IMR-90 (cell line): ENCODE results near the gene CRTAC1. TPM values are rescaled to one million over a fixed set of nuclear protein-coding genes. Genes with fewer than 3 reads are reported as not detected.

Experiments used
- ATAC-seq: fragments of 200-7000 bp; cut with Tn5 transposase; 2 replicates; pipeline ENCODE4 v1.9.1; 2020; ENCODE audit warnings: low read depth, mild to moderate bottlenecking, moderate library complexity
- BruUV-seq: library from RNA; stranded (reverse); fragments of 400-500 nt; replicated peaks from 2 replicates; lab custom pipeline; 2021; lab: Mats Ljungman, UMichigan
- CTCF ChIA-PET: fragments of 300-600 bp; formaldehyde crosslinking; extraction: SDS; loops from one replicate; lab custom pipeline; 2021; ENCODE audit warnings: antibody characterized with exemption; lab: Yijun Ruan, JAX
- POLR2A ChIA-PET: fragments of 300-600 bp; sonication (Branson Sonifier 250); formaldehyde crosslinking; loops from one replicate; lab custom pipeline; 2022; ENCODE audit warnings: antibody characterized with exemption; ENCODE audit not compliant: unreplicated experiment; lab: Charles Lee
- DNase-seq: peaks from one replicate; pipeline ENCODE4 v3.0.0; 2013
- H2AFZ ChIP-seq: replicated peaks from 2 replicates; pipeline ENCODE3; 2013; ENCODE audit warnings: low read length, mild to moderate bottlenecking; ENCODE audit not compliant: poor library complexity
- H2AK5ac ChIP-seq: 2 replicates; pipeline ENCODE4 v1.6.1; 2013; ENCODE audit warnings: low read depth, low read length, inconsistent platforms
- H2AK9ac ChIP-seq: replicated peaks from 2 replicates; pipeline ENCODE3; 2013; ENCODE audit warnings: mild to moderate bottlenecking, low read depth, low read length, moderate library complexity; ENCODE audit not compliant: poor library complexity
- H2BK120ac ChIP-seq: 2 replicates; pipeline ENCODE4 v1.6.1; 2013; ENCODE audit warnings: low read depth, low read length, inconsistent platforms
- H2BK15ac ChIP-seq: 3 replicates; pipeline ENCODE4 v1.6.1; 2013; ENCODE audit warnings: low read depth, low read length, inconsistent platforms
- H2BK20ac ChIP-seq: 2 replicates; pipeline ENCODE4 v1.6.1; 2013; ENCODE audit warnings: low read depth, mild to moderate bottlenecking, inconsistent platforms, low read length, moderate library complexity
- H2BK5ac ChIP-seq: 2 replicates; pipeline ENCODE4 v1.6.1; 2013; ENCODE audit warnings: mild to moderate bottlenecking, low read depth, low read length, inconsistent platforms; ENCODE audit not compliant: poor library complexity, severe bottlenecking
- H3K14ac ChIP-seq: replicated peaks from 2 replicates; pipeline ENCODE4 v1.6.1; 2013; ENCODE audit warnings: low read depth, low read length, inconsistent platforms
- H3K18ac ChIP-seq: 2 replicates; pipeline ENCODE4 v1.6.1; 2013; ENCODE audit warnings: low read depth, low read length, control low read depth
- H3K23ac ChIP-seq: 2 replicates; pipeline ENCODE4 v1.6.1; 2013; ENCODE audit warnings: low read depth, low read length, inconsistent platforms
- H3K27ac ChIP-seq: 2 replicates; pipeline ENCODE4 v1.5.1; 2013; ENCODE audit warnings: mild to moderate bottlenecking, control low read depth, low read length; ENCODE audit not compliant: insufficient read depth
- H3K27me3 ChIP-seq: 2 replicates; pipeline ENCODE4 v1.6.1; 2013; ENCODE audit warnings: low read length; ENCODE audit not compliant: control insufficient read depth, insufficient read depth
- H3K36me3 ChIP-seq: 2 replicates; pipeline ENCODE4 v1.6.1; 2013; ENCODE audit warnings: low read length, mixed read lengths; ENCODE audit not compliant: control insufficient read depth, insufficient read depth
- H3K4ac ChIP-seq: 2 replicates; pipeline ENCODE4 v1.6.1; 2013; ENCODE audit warnings: low read depth, low read length, inconsistent platforms
- H3K4me1 ChIP-seq: 2 replicates; pipeline ENCODE4 v1.6.1; 2013; ENCODE audit warnings: low read length, mixed read lengths; ENCODE audit not compliant: control insufficient read depth, insufficient read depth
- H3K4me2 ChIP-seq: 2 replicates; pipeline ENCODE4 v1.6.1; 2013; ENCODE audit warnings: low read depth, mild to moderate bottlenecking, control low read depth, low read length, moderate library complexity
- H3K4me3 ChIP-seq: 2 replicates; pipeline ENCODE4 v1.5.1; 2013; ENCODE audit warnings: low read depth, mild to moderate bottlenecking, control low read depth, low read length, moderate library complexity; ENCODE audit not compliant: insufficient read depth
- H3K56ac ChIP-seq: 2 replicates; pipeline ENCODE4 v1.6.1; 2013; ENCODE audit warnings: low read length, inconsistent platforms; ENCODE audit not compliant: insufficient read depth; ENCODE audit errors: extremely low read depth
- H3K79me1 ChIP-seq, 2 experiments: 2 replicates each; pipeline ENCODE4 v1.6.1; 2013; ENCODE audit warnings: low read length in 2 of 2, inconsistent platforms in 1 of 2, low read depth in 1 of 2
- H3K9ac ChIP-seq: 2 replicates; pipeline ENCODE4 v1.6.1; 2013; ENCODE audit warnings: low read depth, low read length, control low read depth
- H3K9me1 ChIP-seq: 2 replicates; pipeline ENCODE4 v1.6.1; 2013; ENCODE audit warnings: low read length, inconsistent platforms; ENCODE audit not compliant: insufficient read depth
- H3K9me3 ChIP-seq: 2 replicates; pipeline ENCODE4 v1.6.1; 2013; ENCODE audit warnings: low read length; ENCODE audit not compliant: control insufficient read depth, insufficient read depth
- H4K20me1 ChIP-seq: 2 replicates; pipeline ENCODE4 v1.6.1; 2013; ENCODE audit warnings: low read length, inconsistent platforms; ENCODE audit not compliant: insufficient read depth
- H4K5ac ChIP-seq: 2 replicates; pipeline ENCODE4 v1.6.1; 2013; ENCODE audit warnings: mild to moderate bottlenecking, low read depth, low read length, control low read depth
- H4K8ac ChIP-seq, 2 experiments: 2 replicates each; pipeline ENCODE4 v1.6.1; 2013; ENCODE audit warnings: low read depth in 2 of 2, low read length in 2 of 2, control low read depth in 1 of 2, inconsistent platforms in 1 of 2
- H4K91ac ChIP-seq: 2 replicates; pipeline ENCODE4 v1.6.1; 2013; ENCODE audit warnings: low read depth, low read length, inconsistent platforms; ENCODE audit not compliant: insufficient read depth
- CEBPB ChIP-seq: IDR thresholded peaks from 2 replicates; pipeline ENCODE4 v1.6.1; 2012; ENCODE audit warnings: low read depth, low read length, improper control_type of control experiment
- CHD1 ChIP-seq: IDR thresholded peaks from 2 replicates; pipeline ENCODE4 v1.6.1; 2012; ENCODE audit warnings: low read depth, low read length, improper control_type of control experiment
- ELK1 ChIP-seq: fragments of 150-350 bp; IDR thresholded peaks from 2 replicates; pipeline ENCODE4 v1.6.1; 2016; ENCODE audit warnings: low read depth, mild to moderate bottlenecking, low read length, moderate library complexity, borderline replicate concordance
- FOS ChIP-seq: fragments of 150-350 bp; IDR thresholded peaks from 2 replicates; pipeline ENCODE4 v1.6.1; 2016; ENCODE audit warnings: low read depth, low read length
- MAZ ChIP-seq: IDR thresholded peaks from 2 replicates; pipeline ENCODE4 v1.6.1; 2012; ENCODE audit warnings: low read depth, mild to moderate bottlenecking, low read length, improper control_type of control experiment, moderate library complexity, borderline replicate concordance
- MXI1 ChIP-seq: IDR thresholded peaks from 2 replicates; pipeline ENCODE4 v1.6.1; 2012; ENCODE audit warnings: low read depth, mild to moderate bottlenecking, low read length, moderate library complexity, borderline replicate concordance
- NFE2L2 ChIP-seq: fragments of 150-350 bp; IDR thresholded peaks from 2 replicates; pipeline ENCODE4 v1.6.1; 2016; ENCODE audit warnings: low read depth, mild to moderate bottlenecking, low read length
- POLR2A ChIP-seq: IDR thresholded peaks from 2 replicates; pipeline ENCODE4 v1.6.1; 2012; ENCODE audit warnings: mild to moderate bottlenecking, low read depth, low read length
- RCOR1 ChIP-seq: IDR thresholded peaks from 2 replicates; pipeline ENCODE4 v1.6.1; 2012; ENCODE audit warnings: mild to moderate bottlenecking, low read length, improper control_type of control experiment; ENCODE audit not compliant: insufficient replicate concordance
- SMC3 ChIP-seq: fragments of 150-350 bp; IDR thresholded peaks from 2 replicates; pipeline ENCODE4 v1.6.1; 2016; ENCODE audit warnings: low read depth, mild to moderate bottlenecking, antibody characterized with exemption, low read length, moderate library complexity
- USF2 ChIP-seq: fragments of 150-350 bp; IDR thresholded peaks from 2 replicates; pipeline ENCODE4 v1.6.1; 2017; ENCODE audit warnings: mild to moderate bottlenecking, antibody characterized with exemption, low read length, low read depth
- WGBS, 2 experiments: methylation state at CpG; one replicate each; pipeline versions ENCODE4 v1.1.5 to v1.1.7; 2013; ENCODE audit warnings: missing lambda C conversion rate in 2 of 2; ENCODE audit not compliant: insufficient read length in 1 of 2; ENCODE audit errors: extremely low coverage in 2 of 2; 5-methylcytosine and 5-hydroxymethylcytosine counted together
- dilution Hi-C: fragments of 300-500 bp; cut with HindIII; formaldehyde crosslinking; loops from one replicate; pipeline ENCODE4 v1.14.3; 2018; ENCODE audit warnings: low sequenced_read_pairs; ENCODE audit not compliant: unreplicated experiment
- in situ Hi-C: fragments of 300-500 bp; cut with MboI; formaldehyde crosslinking; loops from 3 replicates; pipeline ENCODE4 v1.14.3; 2019; ENCODE audit warnings: low sequenced_read_pairs, inconsistent platforms, mixed read lengths
- intact Hi-C: fragments of 100-400 bp; cut with micrococcal nuclease; formaldehyde crosslinking; loops from 2 replicates; pipeline ENCODE4 v1.10.0; 2022
- polyA plus RNA-seq, 3 experiments: library from polyadenylated mRNA; depleted of rRNA; stranded (reverse); fragments of >200 nt; gene quantifications; 2 replicates each; pipeline ENCODE4 v1.2.3, GENCODE V29; 2012; ENCODE audit warnings: low replicate concordance in 1 of 3
- total RNA-seq: library from RNA; depleted of rRNA; stranded (reverse); fragments of >200 nt; gene quantifications from 2 replicates; pipeline ENCODE4 v1.2.3, GENCODE V29; 2012

Gene CRTAC1
- total and polyA plus RNA-seq, 2 of the 4 experiments (the other 2 are of a cell fraction), result not detected

- H4K5ac ChIP-seq, result no peak overlapping the region
- TF ChIP-seq POLR2A, result no peak
- no peak for TF ChIP-seq CEBPB
- TF ChIP-seq CHD1, result no peak
- TF ChIP-seq RCOR1, result no peak
- TF ChIP-seq MAZ, result no peak
- TF ChIP-seq MXI1, result no peak
- no peak for TF ChIP-seq SMC3
- TF ChIP-seq ELK1, result no peak
- TF ChIP-seq NFE2L2, result no peak
- no peak for TF ChIP-seq USF2
- no peak for TF ChIP-seq FOS
- intact Hi-C loops, result no loop called here
- no peaks in the 10 kb centered on the region for H3K79me1 ChIP-seq
- no peak overlapping the region for H2BK20ac ChIP-seq
- no peak overlapping the region for H3K27ac ChIP-seq
- H3K56ac ChIP-seq, result no peak overlapping the region
- no peaks in the 10 kb centered on the region for H3K4me1 ChIP-seq
- DNase-seq (no peak), ATAC-seq (no peak)
- BruUV-seq, result no TSS peak
- no peak overlapping the region for H4K91ac ChIP-seq
- H3K18ac ChIP-seq, result no peak overlapping the region
- H3K9me1 ChIP-seq, result no peaks in the 10 kb centered on the region
- no peaks in the 10 kb centered on the region for H3K36me3 ChIP-seq
- peaks cover 8% of the 10 kb centered on the region; the same call in 1 of the 2 replicates for H3K27me3 ChIP-seq
- CTCF ChIA-PET, result interaction anchor here (0.8 kb wide), 1 partner anchor 8 kb away, joined by 3 read pairs; no protein-coding TSS in a partner anchor
- H2AFZ ChIP-seq, result no peak overlapping the region
- no peak overlapping the region for H3K4me2 ChIP-seq
- 82% methylated on average over 7 of the region's 10 CpGs; no CpG with 5 or more reads in 1 of the 2 experiments for WGBS, 2 experiments
- no peaks in the 10 kb centered on the region for H3K9me3 ChIP-seq
- no peak overlapping the region for H3K9ac ChIP-seq
- dilution Hi-C loops, result no loop called here
- no peak overlapping the region for H2BK5ac ChIP-seq
- no peaks in the 10 kb centered on the region for H4K20me1 ChIP-seq
- H4K8ac ChIP-seq, result no peak overlapping the region
- H2BK15ac ChIP-seq, result no peak overlapping the region
- H3K23ac ChIP-seq, result no peak overlapping the region
- H2AK9ac ChIP-seq, result no peak overlapping the region
- in situ Hi-C loops, result no loop called here
- no peak overlapping the region for H3K4ac ChIP-seq
- H2AK5ac ChIP-seq, result no peak overlapping the region
- no peak overlapping the region for H3K4me3 ChIP-seq
- H2BK120ac ChIP-seq, result no peak overlapping the region
- POLR2A ChIA-PET, result no interaction called here
- no peak overlapping the region for H3K14ac ChIP-seq
Measured at GRCh38 chr10:97880109-97880508, 150.3 kb downstream of the CRTAC1 start.
